ENCODE data around the gene CCNQ. TPM values are rescaled to one million over a fixed set of nuclear protein-coding genes. Genes with fewer than 3 reads are reported as not detected.

Gene CCNQ
- total and polyA plus RNA-seq, 2 experiments from 2014 or later = 34.5 to 45.5 TPM

DNA sequence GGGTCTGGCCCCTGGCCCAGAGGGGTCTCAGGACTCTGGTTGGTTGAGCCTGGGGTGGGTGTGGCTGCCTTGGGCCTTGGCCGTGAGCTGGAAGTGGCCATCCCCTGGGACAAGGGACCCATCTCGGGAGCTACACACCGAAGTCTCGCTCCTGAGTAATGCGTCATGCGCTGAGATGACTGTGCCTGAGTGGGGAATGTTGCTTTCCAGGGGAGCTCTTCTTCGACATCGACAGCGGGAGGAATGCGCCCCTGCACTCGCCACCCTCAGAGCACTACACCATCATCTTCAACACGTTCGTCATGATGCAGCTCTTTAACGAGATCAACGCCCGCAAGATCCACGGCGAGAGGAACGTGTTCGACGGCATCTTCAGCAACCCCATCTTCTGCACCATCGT is 38.5 kb downstream of the CCNQ start:
- Histone ChIP-seq H3K4me2 (ENCODE audit: unreplicated experiment) (no peak overlapping the region), H4K20me1 (ENCODE audit: insufficient read depth) (no peaks in the 10 kb centered on the region), H3K4me1 (ENCODE audit: insufficient read depth) (no peaks in the 10 kb centered on the region), H3K9ac (no peak overlapping the region), H3K9me2 (ENCODE audit: insufficient read depth) (no peaks in the 10 kb centered on the region), H3K27ac (no peak overlapping the region), H3K79me2 (ENCODE audit: insufficient read depth) (no peaks in the 10 kb centered on the region), H3F3A (ENCODE audit: insufficient read depth) (no peaks in the 10 kb centered on the region), H2AFZ (no peak overlapping the region), H3K4me3 (no peak overlapping the region), H3K36me3 (ENCODE audit: low read depth) (no peaks in the 10 kb centered on the region), H3K9me3 (ENCODE audit: low read depth) (no peaks in the 10 kb centered on the region), H3K27me3 (replicated peaks; ENCODE audit: insufficient read depth) (no peaks in the 10 kb centered on the region)
- no peak for DNase-seq
- in situ Hi-C loops (cut with MboI) = no loop called here
- 80 to 83% methylated on average over 13 to 22 of the region's 22 CpGs for WGBS, 2 experiments (ENCODE audit: low coverage in 1 of 2, low lambda C conversion rate in 2 of 2, missing lambda C conversion rate in 2 of 2)
- TF ChIP-seq EZH2phosphoT487 (IDR thresholded peaks at IDR 0.05; ENCODE audit: insufficient read depth, low read depth) (no peak), EZH2 (IDR thresholded peaks at IDR 0.05; ENCODE audit: insufficient read depth, poor library complexity, severe bottlenecking) (no peak)

DNA sequence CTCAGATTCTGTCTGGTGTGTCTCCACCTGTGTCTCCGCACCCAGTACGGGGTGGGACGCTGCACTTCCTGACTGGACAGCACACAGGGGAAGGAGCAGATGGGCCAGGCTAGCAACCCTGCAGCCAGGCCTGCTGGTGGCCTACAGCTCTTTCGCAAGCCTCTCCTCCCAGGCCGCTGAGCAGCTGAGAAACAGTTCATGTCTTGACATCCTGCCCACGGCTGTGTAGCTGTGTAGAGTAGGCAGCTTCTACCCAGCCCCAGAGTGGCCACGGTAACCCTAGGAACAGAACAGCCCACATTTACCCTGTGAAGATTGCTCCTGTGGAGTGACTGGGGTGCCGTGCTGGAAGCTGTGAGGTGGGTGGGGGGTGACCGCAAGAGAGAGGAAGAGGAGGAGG is 38.9 kb downstream of the CCNQ start:
- H3K9me3 ChIP-seq (ENCODE audit: low read depth) = no peaks in the 10 kb centered on the region
- no peak overlapping the region for H3K4me2 ChIP-seq (ENCODE audit: unreplicated experiment)
- H3K4me1 ChIP-seq (ENCODE audit: insufficient read depth) = no peaks in the 10 kb centered on the region
- WGBS, 2 experiments (ENCODE audit: low coverage in 1 of 2, low lambda C conversion rate in 2 of 2, missing lambda C conversion rate in 2 of 2) = 4 to 47% methylated on average over 3 to 7 of the region's 9 CpGs
- TF ChIP-seq EZH2phosphoT487 (IDR thresholded peaks at IDR 0.05; ENCODE audit: insufficient read depth, low read depth) (no peak), EZH2 (IDR thresholded peaks at IDR 0.05; ENCODE audit: insufficient read depth, poor library complexity, severe bottlenecking) (no peak)
- no peak overlapping the region for H3K4me3 ChIP-seq
- H4K20me1 ChIP-seq (ENCODE audit: insufficient read depth) = no peaks in the 10 kb centered on the region
- H3K9ac ChIP-seq = no peak overlapping the region
- no peaks in the 10 kb centered on the region for H3F3A ChIP-seq (ENCODE audit: insufficient read depth)
- no peaks in the 10 kb centered on the region for H3K9me2 ChIP-seq (ENCODE audit: insufficient read depth)
- in situ Hi-C loops (cut with MboI) = loop anchor here (10.0 kb wide), 1 partner anchor 115 kb away; the partner anchor contains the start of gene PNCK
- no peaks in the 10 kb centered on the region for H3K79me2 ChIP-seq (ENCODE audit: insufficient read depth)
- DNase-seq = peak; percentile 14
- no peak overlapping the region for H2AFZ ChIP-seq
- H3K36me3 ChIP-seq (ENCODE audit: low read depth) = no peaks in the 10 kb centered on the region
- no peak overlapping the region for H3K27ac ChIP-seq
- H3K27me3 ChIP-seq (replicated peaks; ENCODE audit: insufficient read depth) = no peaks in the 10 kb centered on the region

DNA sequence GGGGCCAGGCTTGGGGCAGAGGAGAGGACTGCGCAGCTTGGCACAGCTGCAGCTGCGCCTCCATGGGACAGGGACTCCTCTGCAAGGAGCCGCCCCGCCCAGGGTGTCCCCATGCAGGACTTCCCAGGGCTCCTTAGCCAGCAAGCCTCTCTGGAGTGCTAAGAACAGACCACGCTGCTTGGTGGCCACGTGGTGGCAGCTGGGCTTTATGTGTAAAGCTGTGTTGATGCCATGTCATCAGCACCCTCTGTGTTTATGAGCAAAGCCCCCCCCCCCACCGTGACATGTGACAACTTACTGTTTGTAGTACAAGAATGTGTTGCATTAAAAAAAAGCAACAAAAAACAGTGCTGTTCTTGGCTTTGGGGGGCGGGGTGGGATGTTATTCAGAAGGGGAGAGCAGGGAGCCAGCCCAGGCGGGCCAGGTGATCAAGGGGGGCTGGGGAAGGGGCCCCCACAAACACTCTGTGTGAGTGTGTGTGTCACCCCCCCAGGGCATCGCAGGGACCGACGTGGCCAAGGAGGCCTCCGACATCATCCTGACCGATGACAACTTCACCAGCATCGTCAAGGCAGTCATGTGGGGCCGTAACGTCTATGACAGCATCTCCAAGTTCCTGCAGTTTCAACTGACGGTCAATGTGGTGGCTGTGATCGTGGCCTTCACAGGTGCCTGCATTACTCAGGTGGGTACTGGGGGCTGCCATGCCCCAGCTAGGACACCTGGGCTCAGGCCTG is 41.2 kb downstream of the CCNQ start:
- no peaks in the 10 kb centered on the region for H3K36me3 ChIP-seq (ENCODE audit: low read depth)
- H3F3A ChIP-seq (ENCODE audit: insufficient read depth) = no peaks in the 10 kb centered on the region
- no peaks in the 10 kb centered on the region for H3K27me3 ChIP-seq (replicated peaks; ENCODE audit: insufficient read depth)
- no peaks in the 10 kb centered on the region for H3K9me2 ChIP-seq (ENCODE audit: insufficient read depth)
- H3K4me3 ChIP-seq = no peak overlapping the region
- H3K4me2 ChIP-seq (ENCODE audit: unreplicated experiment) = no peak overlapping the region
- no peak overlapping the region for H3K9ac ChIP-seq
- DNase-seq = no peak
- no peaks in the 10 kb centered on the region for H3K9me3 ChIP-seq (ENCODE audit: low read depth)
- H4K20me1 ChIP-seq (ENCODE audit: insufficient read depth) = no peaks in the 10 kb centered on the region
- H3K27ac ChIP-seq = no peak overlapping the region
- no peak overlapping the region for H2AFZ ChIP-seq
- H3K4me1 ChIP-seq (ENCODE audit: insufficient read depth) = no peaks in the 10 kb centered on the region
- TF ChIP-seq EZH2phosphoT487 (IDR thresholded peaks at IDR 0.05; ENCODE audit: insufficient read depth, low read depth) (no peak), EZH2 (IDR thresholded peaks at IDR 0.05; ENCODE audit: insufficient read depth, poor library complexity, severe bottlenecking) (no peak)
- in situ Hi-C loops (cut with MboI) = loop anchor here (10.0 kb wide), 1 partner anchor 117 kb away; the partner anchor contains the start of gene PNCK
- H3K79me2 ChIP-seq (ENCODE audit: insufficient read depth) = no peaks in the 10 kb centered on the region
- 78 to 79% methylated on average over 5 to 11 of the region's 19 CpGs for WGBS, 2 experiments (ENCODE audit: low coverage in 1 of 2, low lambda C conversion rate in 2 of 2, missing lambda C conversion rate in 2 of 2)

DNA sequence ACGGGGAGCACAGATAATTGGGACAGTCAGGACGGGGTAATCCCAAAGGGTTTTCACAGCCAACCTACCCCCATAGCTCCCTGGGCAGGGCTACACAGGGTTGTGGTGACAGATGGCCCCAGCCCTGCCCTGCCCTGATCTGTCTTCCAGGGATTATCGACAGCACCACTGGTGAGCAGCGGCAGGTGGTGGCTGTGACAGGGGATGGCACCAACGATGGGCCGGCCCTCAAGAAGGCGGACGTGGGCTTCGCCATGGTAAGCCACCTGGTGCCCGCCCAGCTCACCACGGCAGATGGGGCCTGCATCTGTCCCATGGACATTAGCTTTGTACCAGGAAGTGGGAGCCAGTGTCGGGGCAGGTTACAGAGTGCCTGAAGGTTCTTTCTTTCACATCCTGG is 42.2 kb downstream of the CCNQ start:
- no peak overlapping the region for H2AFZ ChIP-seq
- H3K9me3 ChIP-seq (ENCODE audit: low read depth) = no peaks in the 10 kb centered on the region
- TF ChIP-seq EZH2phosphoT487 (IDR thresholded peaks at IDR 0.05; ENCODE audit: insufficient read depth, low read depth) = no peak
- no peak for TF ChIP-seq EZH2 (IDR thresholded peaks at IDR 0.05; ENCODE audit: insufficient read depth, poor library complexity, severe bottlenecking)
- WGBS, 2 experiments (ENCODE audit: low coverage in 1 of 2, low lambda C conversion rate in 2 of 2, missing lambda C conversion rate in 2 of 2) = 81 to 97% methylated on average over 6 to 7 of the region's 12 CpGs
- no peaks in the 10 kb centered on the region for H3K79me2 ChIP-seq (ENCODE audit: insufficient read depth)
- no peaks in the 10 kb centered on the region for H3K27me3 ChIP-seq (replicated peaks; ENCODE audit: insufficient read depth)
- no peak overlapping the region for H3K27ac ChIP-seq
- no peaks in the 10 kb centered on the region for H3K4me1 ChIP-seq (ENCODE audit: insufficient read depth)
- in situ Hi-C loops (cut with MboI) = loop anchor here (10.0 kb wide), 1 partner anchor 118 kb away; the partner anchor contains the start of gene PNCK
- H3K9ac ChIP-seq = no peak overlapping the region
- no peak overlapping the region for H3K4me2 ChIP-seq (ENCODE audit: unreplicated experiment)
- H3K4me3 ChIP-seq = no peak overlapping the region
- no peaks in the 10 kb centered on the region for H3K36me3 ChIP-seq (ENCODE audit: low read depth)
- no peaks in the 10 kb centered on the region for H3F3A ChIP-seq (ENCODE audit: insufficient read depth)
- DNase-seq = no peak
- H3K9me2 ChIP-seq (ENCODE audit: insufficient read depth) = no peaks in the 10 kb centered on the region
- no peaks in the 10 kb centered on the region for H4K20me1 ChIP-seq (ENCODE audit: insufficient read depth)
